ENCODE measurements around the gene ABHD15. TPM values are rescaled to one million over a fixed set of nuclear protein-coding genes. Genes with fewer than 3 reads are reported as not detected.

The ABHD15 gene
- total RNA-seq, 3 donors from 2014 or later = 7.9 to 29.3 (median 9.8) TPM

DNA sequence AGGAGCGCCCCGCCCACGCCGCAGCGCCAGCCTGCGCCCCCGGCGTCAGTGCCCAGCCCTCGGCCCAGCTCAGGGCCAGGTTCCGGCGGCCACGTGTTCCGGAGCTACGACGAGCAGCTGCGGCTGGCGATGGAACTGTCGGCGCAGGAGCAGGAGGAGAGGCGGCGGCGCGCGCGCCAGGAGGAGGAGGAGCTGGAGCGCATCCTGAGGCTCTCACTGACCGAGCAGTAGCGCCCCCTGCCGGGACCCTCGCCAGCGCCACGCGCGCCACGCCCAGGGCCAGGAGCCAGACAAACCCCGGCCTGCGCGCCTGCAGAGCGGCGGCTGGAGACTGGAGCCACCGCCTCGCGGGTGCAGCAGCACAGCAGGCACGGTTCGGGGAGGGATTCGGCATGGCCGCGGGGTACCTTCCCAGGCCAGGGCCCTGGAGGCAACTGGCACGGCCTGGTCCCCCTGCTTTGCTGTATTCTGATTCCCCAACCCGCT is 46.6 kb upstream of the ABHD15 start:
- TF ChIP-seq, protein P1, sequence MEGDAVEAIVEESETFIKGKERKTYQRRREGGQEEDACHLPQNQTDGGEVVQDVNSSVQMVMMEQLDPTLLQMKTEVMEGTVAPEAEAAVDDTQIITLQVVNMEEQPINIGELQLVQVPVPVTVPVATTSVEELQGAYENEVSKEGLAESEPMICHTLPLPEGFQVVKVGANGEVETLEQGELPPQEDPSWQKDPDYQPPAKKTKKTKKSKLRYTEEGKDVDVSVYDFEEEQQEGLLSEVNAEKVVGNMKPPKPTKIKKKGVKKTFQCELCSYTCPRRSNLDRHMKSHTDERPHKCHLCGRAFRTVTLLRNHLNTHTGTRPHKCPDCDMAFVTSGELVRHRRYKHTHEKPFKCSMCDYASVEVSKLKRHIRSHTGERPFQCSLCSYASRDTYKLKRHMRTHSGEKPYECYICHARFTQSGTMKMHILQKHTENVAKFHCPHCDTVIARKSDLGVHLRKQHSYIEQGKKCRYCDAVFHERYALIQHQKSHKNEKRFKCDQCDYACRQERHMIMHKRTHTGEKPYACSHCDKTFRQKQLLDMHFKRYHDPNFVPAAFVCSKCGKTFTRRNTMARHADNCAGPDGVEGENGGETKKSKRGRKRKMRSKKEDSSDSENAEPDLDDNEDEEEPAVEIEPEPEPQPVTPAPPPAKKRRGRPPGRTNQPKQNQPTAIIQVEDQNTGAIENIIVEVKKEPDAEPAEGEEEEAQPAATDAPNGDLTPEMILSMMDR (IDR thresholded peaks at IDR 0.05) = peak in 2 of 3 donors; percentile 58 to 75
- TF ChIP-seq POLR2AphosphoS5 (IDR thresholded peaks at IDR 0.05) (peak in 2 of 3 donors; percentile 23 to 44), POLR2A (IDR thresholded peaks at IDR 0.05) (no peak)
- Histone ChIP-seq H3K36me3 (no peaks in the 10 kb centered on the region), H3K4me3 (peak overlapping the region; percentile 16 to 62 (median 33)), H3K4me1 (peaks cover 17 to 18% of the 10 kb centered on the region in 2 donors), H3K27me3 (no peaks in the 10 kb centered on the region), H3K9me3 (no peaks in the 10 kb centered on the region), H3K27ac (peak overlapping the region in 1 of 2 donors; percentile 65)
- intact Hi-C loops (cut with DNase I; ENCODE audit: low total_unique reads) = no loop called here
- DNase-seq (ENCODE audit: low spot score in 2 of 2) = peak; percentile 77 to 93

- H3K4me3 ChIP-seq = peak overlapping the region; percentile 16 to 62 (median 33)
- no peaks in the 10 kb centered on the region for H3K9me3 ChIP-seq
- H3K27me3 ChIP-seq = no peaks in the 10 kb centered on the region
- peak overlapping the region in 1 of 2 donors; percentile 65 for H3K27ac ChIP-seq
- no peak for DNase-seq (ENCODE audit: low spot score in 2 of 2)
- H3K4me1 ChIP-seq = peaks cover 14 to 17% of the 10 kb centered on the region in 2 donors
- no peaks in the 10 kb centered on the region for H3K36me3 ChIP-seq
- intact Hi-C loops (cut with DNase I; ENCODE audit: low total_unique reads) = no loop called here
- TF ChIP-seq, protein P1 (IDR thresholded peaks at IDR 0.05) = no peak
- TF ChIP-seq POLR2AphosphoS5 (IDR thresholded peaks at IDR 0.05) (no peak), POLR2A (IDR thresholded peaks at IDR 0.05) (no peak)
Observed at GRCh38 chr17:29612404-29613280, 45.8 kb upstream of the ABHD15 start.

- DNase-seq (ENCODE audit: low spot score in 2 of 2) = no peak
- Histone ChIP-seq H3K4me1 (peaks cover 9 to 11% of the 10 kb centered on the region in 2 donors), H3K27me3 (no peaks in the 10 kb centered on the region), H3K9me3 (no peaks in the 10 kb centered on the region), H3K36me3 (no peaks in the 10 kb centered on the region), H3K27ac (no peak overlapping the region), H3K4me3 (no peak overlapping the region)
- TF ChIP-seq, protein P1 (IDR thresholded peaks at IDR 0.05) = no peak
- TF ChIP-seq POLR2AphosphoS5 (IDR thresholded peaks at IDR 0.05) = no peak
- TF ChIP-seq POLR2A (IDR thresholded peaks at IDR 0.05) = no peak
- intact Hi-C loops (cut with DNase I; ENCODE audit: low total_unique reads) = no loop called here
Observed at GRCh38 chr17:29612094-29612403, 45.2 kb upstream of the ABHD15 start.

DNA sequence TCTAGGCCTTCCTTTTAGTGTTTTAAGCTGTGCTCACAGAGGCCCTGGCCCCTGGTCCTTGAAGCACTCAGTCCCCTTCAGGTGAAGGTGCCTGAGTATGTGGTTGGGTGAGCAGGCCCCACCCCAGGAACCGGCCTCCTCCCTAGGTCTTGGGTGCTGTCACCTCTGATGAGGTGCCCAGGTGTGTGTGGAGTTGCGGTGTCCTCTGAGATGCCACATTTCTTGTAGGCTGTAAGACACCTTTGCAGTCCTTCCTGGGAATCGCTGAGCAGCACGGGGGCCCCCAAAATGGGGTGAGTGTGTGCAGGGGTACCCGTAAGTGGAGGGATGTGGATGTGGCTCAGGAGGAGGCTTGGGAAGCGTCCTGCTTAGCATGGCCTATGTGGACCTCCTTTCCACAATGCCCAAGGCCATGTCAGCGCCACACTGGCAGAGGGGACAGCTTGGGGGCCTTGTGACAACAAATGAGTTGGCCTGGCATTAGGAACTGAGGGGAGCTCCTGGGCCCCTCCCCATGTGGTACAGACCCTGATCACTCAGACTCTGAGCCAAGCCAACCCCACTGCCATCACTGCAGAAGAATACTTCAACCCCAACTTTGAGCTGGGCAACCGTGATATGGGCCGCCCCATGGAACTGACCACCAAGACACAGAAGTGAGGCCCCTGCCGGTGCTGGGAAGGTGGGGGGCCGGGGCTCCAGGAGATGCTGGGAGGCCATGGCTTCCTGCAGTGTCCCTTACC is 44.7 kb upstream of the ABHD15 start:
- no peak for DNase-seq (ENCODE audit: low spot score in 2 of 2)
- H3K4me1 ChIP-seq = peaks cover 6 to 9% of the 10 kb centered on the region in 2 donors
- intact Hi-C loops (cut with DNase I; ENCODE audit: low total_unique reads) = no loop called here
- H3K36me3 ChIP-seq = no peaks in the 10 kb centered on the region
- H3K27me3 ChIP-seq = no peaks in the 10 kb centered on the region
- H3K4me3 ChIP-seq = no peak overlapping the region
- H3K27ac ChIP-seq = no peak overlapping the region
- TF ChIP-seq POLR2A (IDR thresholded peaks at IDR 0.05) = no peak
- H3K9me3 ChIP-seq = no peaks in the 10 kb centered on the region

GRCh38 chr17:29610395-29610794 is 43.6 kb upstream of the ABHD15 start:
- TF ChIP-seq, protein P1 (IDR thresholded peaks at IDR 0.05) = no peak
- TF ChIP-seq POLR2A (IDR thresholded peaks at IDR 0.05) (no peak), POLR2AphosphoS5 (IDR thresholded peaks at IDR 0.05) (no peak)
- intact Hi-C loops (cut with DNase I; ENCODE audit: low total_unique reads) = no loop called here
- Histone ChIP-seq H3K4me3 (no peak overlapping the region), H3K27me3 (no peaks in the 10 kb centered on the region), H3K9me3 (no peaks in the 10 kb centered on the region), H3K4me1 (peaks cover 0 to 7% of the 10 kb centered on the region in 2 donors), H3K27ac (no peak overlapping the region), H3K36me3 (no peaks in the 10 kb centered on the region)
- DNase-seq (ENCODE audit: low spot score in 2 of 2) = no peak
